ENCODE measurements around the gene RBCK1. TPM values are rescaled to one million over a fixed set of nuclear protein-coding genes. Genes with fewer than 3 reads are reported as not detected.

Gene RBCK1
- total and polyA plus RNA-seq, 2 of the 4 experiments (the other 2 are of a cell fraction): 29.9 to 84.2 TPM

DNA sequence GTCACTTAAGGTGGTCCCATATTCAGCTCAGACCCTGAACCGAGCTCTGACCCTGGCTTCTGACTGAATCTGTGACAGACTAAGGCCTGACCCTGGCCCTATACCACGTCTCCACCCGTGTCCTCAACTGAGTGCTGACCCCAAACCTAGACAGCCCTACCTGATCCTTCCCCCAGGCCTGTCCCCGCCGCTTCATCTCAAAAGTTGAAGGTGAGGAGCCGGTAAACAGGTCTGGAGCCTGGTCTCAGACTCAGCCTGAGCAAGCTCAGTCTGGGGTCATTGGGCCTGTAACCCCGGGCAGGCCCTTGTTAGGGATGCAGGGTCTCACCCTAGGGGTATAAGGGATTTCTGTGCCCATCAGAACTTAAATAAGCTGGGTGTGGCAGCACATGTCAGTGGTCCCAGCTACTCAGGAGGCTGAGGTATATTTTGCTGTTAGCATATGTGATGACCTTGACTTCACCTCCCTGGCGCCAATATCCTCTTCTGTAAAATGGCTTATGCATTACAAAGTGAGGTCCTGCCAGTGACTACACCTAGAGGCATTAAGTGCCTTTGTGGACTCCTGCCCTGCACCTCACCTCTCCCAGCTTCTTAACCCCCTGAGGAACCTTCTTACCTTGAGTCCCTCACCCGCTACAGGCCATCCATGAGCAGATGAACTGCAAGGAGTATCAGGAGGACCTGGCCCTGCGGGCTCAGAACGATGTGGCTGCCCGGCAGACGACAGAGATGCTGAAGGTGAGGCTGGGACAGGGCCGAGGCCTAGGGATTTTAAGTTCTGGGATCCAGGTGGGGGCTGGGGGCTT is 20.0 kb downstream of the RBCK1 start:
- Histone ChIP-seq H3K27me3 (ENCODE audit: control insufficient read depth, insufficient read depth, low read length) (no peaks in the 10 kb centered on the region), H4K20me1 (ENCODE audit: insufficient read depth, low read length) (peaks cover 17% of the 10 kb centered on the region), H2AFZ (replicated peaks; ENCODE audit: low read length, poor library complexity) (no peak overlapping the region), H3K9me3 (ENCODE audit: control insufficient read depth, insufficient read depth, low read length) (no peaks in the 10 kb centered on the region), H3K9ac (ENCODE audit: low read depth, low read length) (no peak overlapping the region), H2BK20ac (ENCODE audit: low read depth, low read length) (no peak overlapping the region), H3K27ac (ENCODE audit: insufficient read depth, low read length) (no peak overlapping the region), H3K4me3 (ENCODE audit: insufficient read depth, low read depth, low read length) (no peak overlapping the region), H3K4ac (ENCODE audit: low read depth, low read length) (no peak overlapping the region), H2BK5ac (ENCODE audit: low read depth, low read length, poor library complexity, severe bottlenecking) (no peak overlapping the region), H4K8ac (ENCODE audit: low read depth in 2 of 2, low read length in 2 of 2) (no peak overlapping the region), H3K23ac (ENCODE audit: low read depth, low read length) (no peak overlapping the region), H3K4me1 (ENCODE audit: control insufficient read depth, insufficient read depth, low read length) (no peaks in the 10 kb centered on the region), H3K4me2 (ENCODE audit: low read depth, low read length) (no peak overlapping the region), H2AK9ac (replicated peaks; ENCODE audit: low read depth, low read length, poor library complexity) (peak overlapping the region; percentile 10), H3K56ac (ENCODE audit: extremely low read depth, insufficient read depth, low read length) (no peak overlapping the region), H3K36me3 (ENCODE audit: control insufficient read depth, insufficient read depth, low read length) (peaks cover 58% of the 10 kb centered on the region), H2AK5ac (ENCODE audit: low read depth, low read length) (no peak overlapping the region), H3K14ac (replicated peaks; ENCODE audit: low read depth, low read length) (no peak overlapping the region), H2BK15ac (ENCODE audit: low read depth, low read length) (no peak overlapping the region), H3K18ac (ENCODE audit: low read depth, low read length) (no peak overlapping the region), H3K79me1 (ENCODE audit: low read depth in 1 of 2, low read length in 2 of 2) (peaks cover 0 to 31% of the 10 kb centered on the region in 2 experiments; a peak in 3 of 4 replicates), H3K9me1 (ENCODE audit: insufficient read depth, low read length) (no peaks in the 10 kb centered on the region; the same call in 1 of the 2 replicates), H4K5ac (ENCODE audit: low read depth, low read length) (no peak overlapping the region), H2BK120ac (ENCODE audit: low read depth, low read length) (no peak overlapping the region), H4K91ac (ENCODE audit: insufficient read depth, low read depth, low read length) (no peak overlapping the region)
- ChIA-PET CTCF (no interaction called here), POLR2A (ENCODE audit: unreplicated experiment) (no interaction called here)
- in situ Hi-C loops (cut with MboI; ENCODE audit: low sequenced_read_pairs) (no loop called here), intact Hi-C loops (cut with micrococcal nuclease) (loop anchor here (2.0 kb wide), 1 partner anchor 17 kb away; no protein-coding TSS in a partner anchor), dilution Hi-C loops (cut with HindIII; ENCODE audit: low sequenced_read_pairs, unreplicated experiment) (no loop called here)
- WGBS, 2 experiments (ENCODE audit: extremely low coverage in 2 of 2, insufficient read length in 1 of 2): 87% methylated on average over 6 of the region's 14 CpGs; no CpG with 5 or more reads in 1 of the 2 experiments
- DNase-seq (no peak), ATAC-seq (ENCODE audit: low read depth) (no peak)
- TF ChIP-seq, protein P1, sequence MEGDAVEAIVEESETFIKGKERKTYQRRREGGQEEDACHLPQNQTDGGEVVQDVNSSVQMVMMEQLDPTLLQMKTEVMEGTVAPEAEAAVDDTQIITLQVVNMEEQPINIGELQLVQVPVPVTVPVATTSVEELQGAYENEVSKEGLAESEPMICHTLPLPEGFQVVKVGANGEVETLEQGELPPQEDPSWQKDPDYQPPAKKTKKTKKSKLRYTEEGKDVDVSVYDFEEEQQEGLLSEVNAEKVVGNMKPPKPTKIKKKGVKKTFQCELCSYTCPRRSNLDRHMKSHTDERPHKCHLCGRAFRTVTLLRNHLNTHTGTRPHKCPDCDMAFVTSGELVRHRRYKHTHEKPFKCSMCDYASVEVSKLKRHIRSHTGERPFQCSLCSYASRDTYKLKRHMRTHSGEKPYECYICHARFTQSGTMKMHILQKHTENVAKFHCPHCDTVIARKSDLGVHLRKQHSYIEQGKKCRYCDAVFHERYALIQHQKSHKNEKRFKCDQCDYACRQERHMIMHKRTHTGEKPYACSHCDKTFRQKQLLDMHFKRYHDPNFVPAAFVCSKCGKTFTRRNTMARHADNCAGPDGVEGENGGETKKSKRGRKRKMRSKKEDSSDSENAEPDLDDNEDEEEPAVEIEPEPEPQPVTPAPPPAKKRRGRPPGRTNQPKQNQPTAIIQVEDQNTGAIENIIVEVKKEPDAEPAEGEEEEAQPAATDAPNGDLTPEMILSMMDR (conservative IDR thresholded peaks at IDR 0.05; ENCODE audit: low read depth, low read length): no peak
- no peak for TF ChIP-seq MAFK (IDR thresholded peaks at IDR 0.05; ENCODE audit: low read depth, low read length)
- no peak for TF ChIP-seq RAD21 (IDR thresholded peaks at IDR 0.05; ENCODE audit: low read length)
- no peak for TF ChIP-seq BHLHE40 (IDR thresholded peaks at IDR 0.05; ENCODE audit: low read depth, low read length)
- no TSS peak for BruUV-seq (replicated peaks)

Data from IMR-90 (cell line).